ENCODE results near the gene KIF26B. TPM values are rescaled to one million over a fixed set of nuclear protein-coding genes. Genes with fewer than 3 reads are reported as not detected.

KIF26B gene
- total RNA-seq, 1 experiment from 2014 or later, result 2.3 TPM

DNA sequence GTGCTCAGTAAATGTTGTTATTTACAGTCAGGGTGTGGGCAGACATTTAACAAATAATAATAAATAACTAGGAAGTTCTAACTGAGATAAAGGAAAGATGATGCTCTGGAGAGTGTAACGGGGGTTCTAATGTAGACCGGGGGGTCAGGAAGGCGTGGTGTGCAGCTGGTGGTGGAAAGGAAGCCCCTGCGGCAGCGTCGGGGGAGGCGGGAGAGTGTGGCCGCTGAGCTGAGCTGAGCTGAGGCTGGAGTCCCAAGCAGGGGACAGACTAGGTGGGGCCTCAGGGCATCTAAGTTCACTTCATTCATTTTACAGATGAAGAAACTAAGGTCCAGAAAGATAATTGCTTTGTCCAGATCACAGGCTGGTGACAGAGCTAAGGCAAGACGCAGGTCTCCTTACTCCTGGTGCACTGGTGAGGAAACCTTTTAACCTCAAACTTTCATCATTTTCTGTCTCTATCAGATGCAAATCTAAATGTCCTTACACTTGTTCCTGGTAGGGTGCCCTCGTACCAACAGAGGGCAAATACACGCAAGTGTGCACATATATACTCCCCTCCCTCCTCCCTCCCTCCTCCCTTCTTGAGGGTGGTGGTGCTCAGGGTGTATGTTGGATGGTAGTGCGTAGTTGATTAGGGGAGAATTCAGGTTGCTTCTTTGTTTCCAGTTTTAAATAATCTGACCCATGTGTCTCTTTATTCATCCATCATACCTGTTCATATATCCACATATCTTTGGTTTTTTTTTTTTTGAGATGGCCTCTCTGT, 44.1 kb downstream of the KIF26B start:
- no peak overlapping the region for H3K27ac ChIP-seq (ENCODE audit: low read length)
- H3K9me2 ChIP-seq (replicated peaks; ENCODE audit: insufficient read depth, low read length), result no peaks in the 10 kb centered on the region
- H3K36me3 ChIP-seq (ENCODE audit: insufficient read depth, low read length), result no peaks in the 10 kb centered on the region
- no peaks in the 10 kb centered on the region for H4K20me1 ChIP-seq (ENCODE audit: insufficient read depth, low read depth, low read length)
- H3K4me2 ChIP-seq (ENCODE audit: low read depth, low read length, poor library complexity, severe bottlenecking), result no peak overlapping the region
- H3K4me1 ChIP-seq (ENCODE audit: low read length), result no peaks in the 10 kb centered on the region
- no peak overlapping the region for H3K9ac ChIP-seq (ENCODE audit: low read length)
- no peak overlapping the region for H3K4me3 ChIP-seq (ENCODE audit: low read length)
- no peaks in the 10 kb centered on the region for H3K9me3 ChIP-seq (ENCODE audit: low read length)
- DNase-seq, result no peak
- no peak overlapping the region for H2AFZ ChIP-seq (ENCODE audit: low read length)
- no peaks in the 10 kb centered on the region for H3K79me2 ChIP-seq (ENCODE audit: low read length)
- no peaks in the 10 kb centered on the region for H3K27me3 ChIP-seq (ENCODE audit: low read length)

DNA sequence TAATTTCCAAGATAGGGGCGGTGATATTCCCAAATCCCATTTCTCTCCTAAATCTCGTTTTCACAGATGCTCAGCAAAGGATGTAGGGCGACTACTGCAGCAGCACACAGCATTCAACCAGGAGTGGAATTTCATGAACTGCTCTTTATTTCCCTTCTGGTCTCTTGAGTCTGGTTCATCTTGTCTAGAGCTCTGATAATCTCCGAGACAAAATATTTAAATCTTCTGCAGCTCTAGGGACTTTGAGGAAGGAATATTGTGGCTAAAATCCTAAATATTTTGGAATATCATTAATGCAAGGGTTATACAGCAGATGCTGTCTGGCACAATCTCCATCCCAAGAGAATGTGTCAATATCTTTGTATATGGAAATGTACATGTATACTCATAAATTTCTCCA, 45.4 kb downstream of the KIF26B start:
- no peaks in the 10 kb centered on the region for H3K9me2 ChIP-seq (replicated peaks; ENCODE audit: insufficient read depth, low read length)
- no peaks in the 10 kb centered on the region for H4K20me1 ChIP-seq (ENCODE audit: insufficient read depth, low read depth, low read length)
- no peak overlapping the region for H3K9ac ChIP-seq (ENCODE audit: low read length)
- no peaks in the 10 kb centered on the region for H3K27me3 ChIP-seq (ENCODE audit: low read length)
- no peaks in the 10 kb centered on the region for H3K36me3 ChIP-seq (ENCODE audit: insufficient read depth, low read length)
- H2AFZ ChIP-seq (ENCODE audit: low read length), result no peak overlapping the region
- no peaks in the 10 kb centered on the region for H3K79me2 ChIP-seq (ENCODE audit: low read length)
- no peak for DNase-seq
- H3K4me2 ChIP-seq (ENCODE audit: low read depth, low read length, poor library complexity, severe bottlenecking), result no peak overlapping the region
- H3K4me3 ChIP-seq (ENCODE audit: low read length), result no peak overlapping the region
- no peaks in the 10 kb centered on the region for H3K4me1 ChIP-seq (ENCODE audit: low read length)
- H3K27ac ChIP-seq (ENCODE audit: low read length), result no peak overlapping the region
- no peaks in the 10 kb centered on the region for H3K9me3 ChIP-seq (ENCODE audit: low read length)

- Histone ChIP-seq H3K79me2 (ENCODE audit: low read length) (no peaks in the 10 kb centered on the region), H3K27me3 (ENCODE audit: low read length) (no peaks in the 10 kb centered on the region), H3K27ac (ENCODE audit: low read length) (no peak overlapping the region), H3K4me2 (ENCODE audit: low read depth, low read length, poor library complexity, severe bottlenecking) (no peak overlapping the region), H4K20me1 (ENCODE audit: insufficient read depth, low read depth, low read length) (no peaks in the 10 kb centered on the region), H3K9me2 (replicated peaks; ENCODE audit: insufficient read depth, low read length) (no peaks in the 10 kb centered on the region), H3K4me3 (ENCODE audit: low read length) (no peak overlapping the region), H3K9ac (ENCODE audit: low read length) (no peak overlapping the region), H3K9me3 (ENCODE audit: low read length) (peaks cover 1% of the 10 kb centered on the region; the same call in 1 of the 2 replicates), H3K36me3 (ENCODE audit: insufficient read depth, low read length) (no peaks in the 10 kb centered on the region), H3K4me1 (ENCODE audit: low read length) (no peaks in the 10 kb centered on the region), H2AFZ (ENCODE audit: low read length) (no peak overlapping the region)
- DNase-seq, result no peak
These were observed 46.4 kb downstream of the KIF26B start for GRCh38 chr1:245201201-245201600.

DNA sequence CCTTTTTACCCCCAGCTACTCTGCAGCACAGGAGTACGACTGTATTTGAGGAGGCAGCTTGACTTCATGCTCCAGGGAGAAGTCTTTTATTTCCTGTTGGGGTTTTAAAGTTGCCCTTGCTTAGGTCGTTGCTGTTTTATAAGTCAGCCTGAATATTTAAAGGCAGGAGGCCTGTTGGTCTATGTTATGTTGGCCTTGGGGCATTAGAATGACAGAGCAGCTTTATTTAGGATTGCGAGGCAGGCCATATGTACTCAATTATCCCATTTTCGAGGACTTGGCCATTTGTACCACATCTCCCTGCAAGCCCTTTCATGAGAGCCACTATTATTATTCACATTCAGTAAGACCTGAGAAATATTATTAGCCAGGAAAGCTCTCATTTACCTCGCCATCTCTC, 47.0 kb downstream of the KIF26B start:
- Histone ChIP-seq H3K79me2 (ENCODE audit: low read length) (no peaks in the 10 kb centered on the region), H3K4me2 (ENCODE audit: low read depth, low read length, poor library complexity, severe bottlenecking) (no peak overlapping the region), H4K20me1 (ENCODE audit: insufficient read depth, low read depth, low read length) (no peaks in the 10 kb centered on the region), H3K27me3 (ENCODE audit: low read length) (no peaks in the 10 kb centered on the region), H3K4me3 (ENCODE audit: low read length) (no peak overlapping the region), H3K4me1 (ENCODE audit: low read length) (no peaks in the 10 kb centered on the region), H3K9me2 (replicated peaks; ENCODE audit: insufficient read depth, low read length) (no peaks in the 10 kb centered on the region), H3K36me3 (ENCODE audit: insufficient read depth, low read length) (no peaks in the 10 kb centered on the region), H3K27ac (ENCODE audit: low read length) (no peak overlapping the region), H3K9ac (ENCODE audit: low read length) (no peak overlapping the region), H3K9me3 (ENCODE audit: low read length) (peaks cover 7% of the 10 kb centered on the region), H2AFZ (ENCODE audit: low read length) (no peak overlapping the region)
- DNase-seq, result no peak

DNA sequence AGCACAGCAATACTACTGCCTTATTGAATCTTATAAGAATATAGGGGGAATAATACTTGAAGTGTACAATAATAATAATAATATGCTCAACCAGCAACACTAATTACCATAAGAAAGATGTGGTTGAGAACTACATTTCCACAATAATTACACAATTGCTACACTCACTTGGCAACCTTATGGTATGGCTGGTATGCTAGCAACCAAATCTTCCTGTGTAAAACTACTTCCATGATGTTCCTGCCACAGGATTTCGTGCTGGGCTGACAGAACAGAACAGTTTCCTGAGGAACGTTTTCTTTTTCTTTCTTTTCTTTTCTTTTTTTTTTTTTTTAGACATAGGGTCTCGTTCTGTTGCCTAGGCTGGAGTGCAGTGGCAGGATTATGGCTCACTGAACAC, 50.6 kb downstream of the KIF26B start:
- H3K9me2 ChIP-seq (replicated peaks; ENCODE audit: insufficient read depth, low read length), result no peaks in the 10 kb centered on the region
- no peak overlapping the region for H3K4me2 ChIP-seq (ENCODE audit: low read depth, low read length, poor library complexity, severe bottlenecking)
- no peak overlapping the region for H3K9ac ChIP-seq (ENCODE audit: low read length)
- H3K4me1 ChIP-seq (ENCODE audit: low read length), result no peaks in the 10 kb centered on the region
- no peak overlapping the region for H2AFZ ChIP-seq (ENCODE audit: low read length)
- no peak overlapping the region for H3K4me3 ChIP-seq (ENCODE audit: low read length)
- no peak overlapping the region for H3K27ac ChIP-seq (ENCODE audit: low read length)
- H3K9me3 ChIP-seq (ENCODE audit: low read length), result peaks cover 18% of the 10 kb centered on the region
- DNase-seq, result no peak
- no peaks in the 10 kb centered on the region for H4K20me1 ChIP-seq (ENCODE audit: insufficient read depth, low read depth, low read length)
- H3K27me3 ChIP-seq (ENCODE audit: low read length), result 0 out of 2 replicates have a peak, but pooled peaks cover 3% of the 10 kb centered on the region
- no peaks in the 10 kb centered on the region for H3K79me2 ChIP-seq (ENCODE audit: low read length)
- H3K36me3 ChIP-seq (ENCODE audit: insufficient read depth, low read length), result no peaks in the 10 kb centered on the region

DNA sequence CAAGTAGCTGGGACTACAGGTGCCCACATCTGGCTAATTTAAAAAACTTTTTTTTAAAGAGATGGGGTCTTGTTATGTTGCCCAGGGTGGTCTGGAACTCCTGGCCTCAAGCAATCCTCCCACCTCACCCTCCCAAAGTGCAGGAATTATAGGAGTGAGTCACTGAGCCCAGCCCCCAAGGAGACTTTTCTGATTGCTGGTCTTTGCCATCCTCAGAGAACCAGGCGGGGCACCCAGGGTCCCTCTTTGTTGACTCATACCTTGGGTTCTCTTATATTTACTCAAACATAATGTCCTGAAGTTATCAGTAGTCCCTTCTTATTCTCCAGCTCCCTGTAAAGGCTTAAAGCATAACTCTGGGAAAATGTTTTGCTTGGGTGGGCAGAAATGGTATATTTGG, 51.1 kb downstream of the KIF26B start:
- H3K4me3 ChIP-seq (ENCODE audit: low read length), result no peak overlapping the region
- no peak for DNase-seq
- H3K4me2 ChIP-seq (ENCODE audit: low read depth, low read length, poor library complexity, severe bottlenecking), result no peak overlapping the region
- H3K27me3 ChIP-seq (ENCODE audit: low read length), result 0 out of 2 replicates have a peak, but pooled peaks cover 3% of the 10 kb centered on the region
- H3K4me1 ChIP-seq (ENCODE audit: low read length), result no peaks in the 10 kb centered on the region
- no peak overlapping the region for H3K9ac ChIP-seq (ENCODE audit: low read length)
- H3K79me2 ChIP-seq (ENCODE audit: low read length), result no peaks in the 10 kb centered on the region
- no peak overlapping the region for H3K27ac ChIP-seq (ENCODE audit: low read length)
- H2AFZ ChIP-seq (ENCODE audit: low read length), result no peak overlapping the region
- no peaks in the 10 kb centered on the region for H3K9me2 ChIP-seq (replicated peaks; ENCODE audit: insufficient read depth, low read length)
- H3K36me3 ChIP-seq (ENCODE audit: insufficient read depth, low read length), result no peaks in the 10 kb centered on the region
- H4K20me1 ChIP-seq (ENCODE audit: insufficient read depth, low read depth, low read length), result no peaks in the 10 kb centered on the region
- H3K9me3 ChIP-seq (ENCODE audit: low read length), result peaks cover 18% of the 10 kb centered on the region

DNA sequence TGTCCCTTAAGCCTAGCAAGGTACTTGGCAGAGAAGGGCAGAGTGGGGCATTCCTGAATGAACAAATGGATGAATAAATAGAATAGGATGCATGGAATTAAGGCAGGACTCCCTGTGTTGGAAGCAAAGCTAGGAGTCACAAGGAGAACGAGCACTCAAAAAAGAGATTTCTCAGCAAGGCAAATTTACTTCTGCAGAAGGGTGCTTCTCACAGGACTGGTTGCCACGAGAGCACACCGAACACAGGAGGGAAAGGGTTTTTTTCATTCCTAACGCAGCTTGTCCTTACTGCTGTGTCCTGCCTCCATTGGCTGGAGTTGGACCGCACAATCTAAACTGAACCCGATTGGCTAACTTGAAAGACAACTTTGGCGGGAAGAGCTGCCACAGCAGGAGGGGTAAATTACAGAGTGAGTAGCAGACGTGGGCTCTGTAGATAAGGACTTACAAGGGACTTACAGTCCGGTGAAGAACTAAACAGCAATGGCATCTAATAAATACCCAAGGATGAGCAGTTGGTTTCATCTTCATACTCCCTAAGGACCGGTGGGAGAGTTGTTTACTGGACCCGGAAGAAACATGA, 52.4 kb downstream of the KIF26B start:
- H3K9me2 ChIP-seq (replicated peaks; ENCODE audit: insufficient read depth, low read length), result no peaks in the 10 kb centered on the region
- no peaks in the 10 kb centered on the region for H3K79me2 ChIP-seq (ENCODE audit: low read length)
- H3K4me1 ChIP-seq (ENCODE audit: low read length), result no peaks in the 10 kb centered on the region
- no peaks in the 10 kb centered on the region for H4K20me1 ChIP-seq (ENCODE audit: insufficient read depth, low read depth, low read length)
- no peak overlapping the region for H3K4me3 ChIP-seq (ENCODE audit: low read length)
- no peaks in the 10 kb centered on the region for H3K36me3 ChIP-seq (ENCODE audit: insufficient read depth, low read length)
- H3K4me2 ChIP-seq (ENCODE audit: low read depth, low read length, poor library complexity, severe bottlenecking), result no peak overlapping the region
- DNase-seq, result no peak
- H2AFZ ChIP-seq (ENCODE audit: low read length), result no peak overlapping the region
- H3K9me3 ChIP-seq (ENCODE audit: low read length), result peaks cover 18% of the 10 kb centered on the region
- no peak overlapping the region for H3K9ac ChIP-seq (ENCODE audit: low read length)
- H3K27me3 ChIP-seq (ENCODE audit: low read length), result 0 out of 2 replicates have a peak, but pooled peaks cover 3% of the 10 kb centered on the region
- no peak overlapping the region for H3K27ac ChIP-seq (ENCODE audit: low read length)

DNA sequence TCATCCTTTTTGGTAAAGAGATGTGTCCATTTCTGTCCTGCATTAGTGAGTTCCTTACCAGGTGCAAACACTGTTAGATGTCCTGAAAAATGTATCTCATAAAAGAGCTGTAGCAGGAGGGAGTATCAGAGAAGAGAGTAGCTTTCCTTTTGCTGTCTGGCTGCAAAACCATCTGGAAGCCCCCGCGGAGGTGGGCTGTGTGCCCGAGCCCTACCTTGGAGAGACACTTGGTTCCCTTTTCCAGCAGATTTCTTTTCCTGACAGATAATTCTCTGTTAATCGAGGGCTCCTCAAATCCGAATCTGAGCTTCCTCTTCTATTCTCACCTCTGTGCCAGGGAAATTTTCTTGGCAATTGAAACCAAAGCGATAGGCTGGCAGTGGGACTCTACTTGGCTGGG, 53.0 kb downstream of the KIF26B start:
- Histone ChIP-seq H3K9me3 (ENCODE audit: low read length) (peaks cover 18% of the 10 kb centered on the region), H3K27me3 (ENCODE audit: low read length) (0 out of 2 replicates have a peak, but pooled peaks cover 3% of the 10 kb centered on the region), H3K9me2 (replicated peaks; ENCODE audit: insufficient read depth, low read length) (no peaks in the 10 kb centered on the region), H4K20me1 (ENCODE audit: insufficient read depth, low read depth, low read length) (no peaks in the 10 kb centered on the region), H2AFZ (ENCODE audit: low read length) (no peak overlapping the region), H3K36me3 (ENCODE audit: insufficient read depth, low read length) (no peaks in the 10 kb centered on the region), H3K4me2 (ENCODE audit: low read depth, low read length, poor library complexity, severe bottlenecking) (no peak overlapping the region), H3K4me3 (ENCODE audit: low read length) (no peak overlapping the region), H3K27ac (ENCODE audit: low read length) (no peak overlapping the region), H3K9ac (ENCODE audit: low read length) (no peak overlapping the region), H3K79me2 (ENCODE audit: low read length) (no peaks in the 10 kb centered on the region), H3K4me1 (ENCODE audit: low read length) (no peaks in the 10 kb centered on the region)
- DNase-seq, result no peak
